IMR-90 (cell line): ENCODE results near the gene EFEMP1. TPM values are rescaled to one million over a fixed set of nuclear protein-coding genes. Genes with fewer than 3 reads are reported as not detected.

Experiments
- ATAC-seq: fragments of 200-7000 bp; cut with Tn5 transposase; 2 replicates; pipeline ENCODE4 v1.9.1; 2020; ENCODE audit warnings: low read depth, mild to moderate bottlenecking, moderate library complexity
- BruUV-seq: library from RNA; stranded (reverse); fragments of 400-500 nt; replicated peaks from 2 replicates; lab custom pipeline; 2021; lab: Mats Ljungman, UMichigan
- CTCF ChIA-PET: fragments of 300-600 bp; formaldehyde crosslinking; extraction: SDS; loops from one replicate; lab custom pipeline; 2021; ENCODE audit warnings: antibody characterized with exemption; lab: Yijun Ruan, JAX
- POLR2A ChIA-PET: fragments of 300-600 bp; sonication (Branson Sonifier 250); formaldehyde crosslinking; loops from one replicate; lab custom pipeline; 2022; ENCODE audit warnings: antibody characterized with exemption; ENCODE audit not compliant: unreplicated experiment; lab: Charles Lee
- DNase-seq: peaks from one replicate; pipeline ENCODE4 v3.0.0; 2013
- H2AFZ ChIP-seq: replicated peaks from 2 replicates; pipeline ENCODE3; 2013; ENCODE audit warnings: low read length, mild to moderate bottlenecking; ENCODE audit not compliant: poor library complexity
- H2AK5ac ChIP-seq: 2 replicates; pipeline ENCODE4 v1.6.1; 2013; ENCODE audit warnings: low read depth, low read length, inconsistent platforms
- H2AK9ac ChIP-seq: replicated peaks from 2 replicates; pipeline ENCODE3; 2013; ENCODE audit warnings: mild to moderate bottlenecking, low read depth, low read length, moderate library complexity; ENCODE audit not compliant: poor library complexity
- H2BK120ac ChIP-seq: 2 replicates; pipeline ENCODE4 v1.6.1; 2013; ENCODE audit warnings: low read depth, low read length, inconsistent platforms
- H2BK15ac ChIP-seq: 3 replicates; pipeline ENCODE4 v1.6.1; 2013; ENCODE audit warnings: low read depth, low read length, inconsistent platforms
- H2BK20ac ChIP-seq: 2 replicates; pipeline ENCODE4 v1.6.1; 2013; ENCODE audit warnings: low read depth, mild to moderate bottlenecking, inconsistent platforms, low read length, moderate library complexity
- H2BK5ac ChIP-seq: 2 replicates; pipeline ENCODE4 v1.6.1; 2013; ENCODE audit warnings: mild to moderate bottlenecking, low read depth, low read length, inconsistent platforms; ENCODE audit not compliant: poor library complexity, severe bottlenecking
- H3K14ac ChIP-seq: replicated peaks from 2 replicates; pipeline ENCODE4 v1.6.1; 2013; ENCODE audit warnings: low read depth, low read length, inconsistent platforms
- H3K18ac ChIP-seq: 2 replicates; pipeline ENCODE4 v1.6.1; 2013; ENCODE audit warnings: low read depth, low read length, control low read depth
- H3K23ac ChIP-seq: 2 replicates; pipeline ENCODE4 v1.6.1; 2013; ENCODE audit warnings: low read depth, low read length, inconsistent platforms
- H3K27ac ChIP-seq: 2 replicates; pipeline ENCODE4 v1.5.1; 2013; ENCODE audit warnings: mild to moderate bottlenecking, control low read depth, low read length; ENCODE audit not compliant: insufficient read depth
- H3K27me3 ChIP-seq: 2 replicates; pipeline ENCODE4 v1.6.1; 2013; ENCODE audit warnings: low read length; ENCODE audit not compliant: control insufficient read depth, insufficient read depth
- H3K36me3 ChIP-seq: 2 replicates; pipeline ENCODE4 v1.6.1; 2013; ENCODE audit warnings: low read length, mixed read lengths; ENCODE audit not compliant: control insufficient read depth, insufficient read depth
- H3K4ac ChIP-seq: 2 replicates; pipeline ENCODE4 v1.6.1; 2013; ENCODE audit warnings: low read depth, low read length, inconsistent platforms
- H3K4me1 ChIP-seq: 2 replicates; pipeline ENCODE4 v1.6.1; 2013; ENCODE audit warnings: low read length, mixed read lengths; ENCODE audit not compliant: control insufficient read depth, insufficient read depth
- H3K4me2 ChIP-seq: 2 replicates; pipeline ENCODE4 v1.6.1; 2013; ENCODE audit warnings: low read depth, mild to moderate bottlenecking, control low read depth, low read length, moderate library complexity
- H3K4me3 ChIP-seq: 2 replicates; pipeline ENCODE4 v1.5.1; 2013; ENCODE audit warnings: low read depth, mild to moderate bottlenecking, control low read depth, low read length, moderate library complexity; ENCODE audit not compliant: insufficient read depth
- H3K56ac ChIP-seq: 2 replicates; pipeline ENCODE4 v1.6.1; 2013; ENCODE audit warnings: low read length, inconsistent platforms; ENCODE audit not compliant: insufficient read depth; ENCODE audit errors: extremely low read depth
- H3K79me1 ChIP-seq, 2 experiments: 2 replicates each; pipeline ENCODE4 v1.6.1; 2013; ENCODE audit warnings: low read length in 2 of 2, inconsistent platforms in 1 of 2, low read depth in 1 of 2
- H3K9ac ChIP-seq: 2 replicates; pipeline ENCODE4 v1.6.1; 2013; ENCODE audit warnings: low read depth, low read length, control low read depth
- H3K9me1 ChIP-seq: 2 replicates; pipeline ENCODE4 v1.6.1; 2013; ENCODE audit warnings: low read length, inconsistent platforms; ENCODE audit not compliant: insufficient read depth
- H3K9me3 ChIP-seq: 2 replicates; pipeline ENCODE4 v1.6.1; 2013; ENCODE audit warnings: low read length; ENCODE audit not compliant: control insufficient read depth, insufficient read depth
- H4K20me1 ChIP-seq: 2 replicates; pipeline ENCODE4 v1.6.1; 2013; ENCODE audit warnings: low read length, inconsistent platforms; ENCODE audit not compliant: insufficient read depth
- H4K5ac ChIP-seq: 2 replicates; pipeline ENCODE4 v1.6.1; 2013; ENCODE audit warnings: mild to moderate bottlenecking, low read depth, low read length, control low read depth
- H4K8ac ChIP-seq, 2 experiments: 2 replicates each; pipeline ENCODE4 v1.6.1; 2013; ENCODE audit warnings: low read depth in 2 of 2, low read length in 2 of 2, control low read depth in 1 of 2, inconsistent platforms in 1 of 2
- H4K91ac ChIP-seq: 2 replicates; pipeline ENCODE4 v1.6.1; 2013; ENCODE audit warnings: low read depth, low read length, inconsistent platforms; ENCODE audit not compliant: insufficient read depth
- CEBPB ChIP-seq: IDR thresholded peaks from 2 replicates; pipeline ENCODE4 v1.6.1; 2012; ENCODE audit warnings: low read depth, low read length, improper control_type of control experiment
- CHD1 ChIP-seq: IDR thresholded peaks from 2 replicates; pipeline ENCODE4 v1.6.1; 2012; ENCODE audit warnings: low read depth, low read length, improper control_type of control experiment
- CTCF ChIP-seq: conservative IDR thresholded peaks from 2 replicates; pipeline ENCODE4 v1.5.1; 2012; ENCODE audit warnings: mild to moderate bottlenecking, low read depth, low read length, improper control_type of control experiment
- ELK1 ChIP-seq: fragments of 150-350 bp; IDR thresholded peaks from 2 replicates; pipeline ENCODE4 v1.6.1; 2016; ENCODE audit warnings: low read depth, mild to moderate bottlenecking, low read length, moderate library complexity, borderline replicate concordance
- FOS ChIP-seq: fragments of 150-350 bp; IDR thresholded peaks from 2 replicates; pipeline ENCODE4 v1.6.1; 2016; ENCODE audit warnings: low read depth, low read length
- MAFK ChIP-seq: IDR thresholded peaks from 2 replicates; pipeline ENCODE4 v1.6.1; 2012; ENCODE audit warnings: low read depth, low read length, improper control_type of control experiment
- MAZ ChIP-seq: IDR thresholded peaks from 2 replicates; pipeline ENCODE4 v1.6.1; 2012; ENCODE audit warnings: low read depth, mild to moderate bottlenecking, low read length, improper control_type of control experiment, moderate library complexity, borderline replicate concordance
- MXI1 ChIP-seq: IDR thresholded peaks from 2 replicates; pipeline ENCODE4 v1.6.1; 2012; ENCODE audit warnings: low read depth, mild to moderate bottlenecking, low read length, moderate library complexity, borderline replicate concordance
- NFE2L2 ChIP-seq: fragments of 150-350 bp; IDR thresholded peaks from 2 replicates; pipeline ENCODE4 v1.6.1; 2016; ENCODE audit warnings: low read depth, mild to moderate bottlenecking, low read length
- POLR2A ChIP-seq: IDR thresholded peaks from 2 replicates; pipeline ENCODE4 v1.6.1; 2012; ENCODE audit warnings: mild to moderate bottlenecking, low read depth, low read length
- RAD21 ChIP-seq: IDR thresholded peaks from 2 replicates; pipeline ENCODE4 v1.6.1; 2012; ENCODE audit warnings: low read length, improper control_type of control experiment
- RCOR1 ChIP-seq: IDR thresholded peaks from 2 replicates; pipeline ENCODE4 v1.6.1; 2012; ENCODE audit warnings: mild to moderate bottlenecking, low read length, improper control_type of control experiment; ENCODE audit not compliant: insufficient replicate concordance
- RFX5 ChIP-seq: IDR thresholded peaks from 2 replicates; pipeline ENCODE4 v1.8.0; 2012; ENCODE audit warnings: low read depth, mild to moderate bottlenecking, low read length, moderate library complexity
- SMC3 ChIP-seq: fragments of 150-350 bp; IDR thresholded peaks from 2 replicates; pipeline ENCODE4 v1.6.1; 2016; ENCODE audit warnings: low read depth, mild to moderate bottlenecking, antibody characterized with exemption, low read length, moderate library complexity
- USF2 ChIP-seq: fragments of 150-350 bp; IDR thresholded peaks from 2 replicates; pipeline ENCODE4 v1.6.1; 2017; ENCODE audit warnings: mild to moderate bottlenecking, antibody characterized with exemption, low read length, low read depth
- WGBS, 2 experiments: methylation state at CpG; one replicate each; pipeline versions ENCODE4 v1.1.5 to v1.1.7; 2013; ENCODE audit warnings: missing lambda C conversion rate in 2 of 2; ENCODE audit not compliant: insufficient read length in 1 of 2; ENCODE audit errors: extremely low coverage in 2 of 2; 5-methylcytosine and 5-hydroxymethylcytosine counted together
- dilution Hi-C: fragments of 300-500 bp; cut with HindIII; formaldehyde crosslinking; loops from one replicate; pipeline ENCODE4 v1.14.3; 2018; ENCODE audit warnings: low sequenced_read_pairs; ENCODE audit not compliant: unreplicated experiment
- in situ Hi-C: fragments of 300-500 bp; cut with MboI; formaldehyde crosslinking; loops from 3 replicates; pipeline ENCODE4 v1.14.3; 2019; ENCODE audit warnings: low sequenced_read_pairs, inconsistent platforms, mixed read lengths
- intact Hi-C: fragments of 100-400 bp; cut with micrococcal nuclease; formaldehyde crosslinking; loops from 2 replicates; pipeline ENCODE4 v1.10.0; 2022
- polyA plus RNA-seq, 3 experiments: library from polyadenylated mRNA; depleted of rRNA; stranded (reverse); fragments of >200 nt; gene quantifications; 2 replicates each; pipeline ENCODE4 v1.2.3, GENCODE V29; 2012; ENCODE audit warnings: low replicate concordance in 1 of 3
- total RNA-seq: library from RNA; depleted of rRNA; stranded (reverse); fragments of >200 nt; gene quantifications from 2 replicates; pipeline ENCODE4 v1.2.3, GENCODE V29; 2012

EFEMP1 gene
- total and polyA plus RNA-seq, 2 of the 4 experiments (the other 2 are of a cell fraction): 214 to 219 TPM

GRCh38 chr2:55864351-55865084 is 59.1 kb downstream of the EFEMP1 start:
- Histone ChIP-seq H3K27ac (peak overlapping the region; percentile 78), H3K23ac (no peak overlapping the region), H3K4me3 (no peak overlapping the region), H3K36me3 (peaks cover 7% of the 10 kb centered on the region), H3K79me1 (peaks cover 0 to 8% of the 10 kb centered on the region in 2 experiments; a peak in 1 of 4 replicates), H2BK120ac (peak overlapping the region; percentile 66), H3K4ac (peak overlapping the region; percentile 36), H2BK15ac (peak overlapping the region; percentile 71; the same call in 1 of the 3 replicates), H4K91ac (peak overlapping the region; percentile 76), H3K56ac (no peak overlapping the region), H3K14ac (no peak overlapping the region; the same call in 1 of the 2 replicates), H2AK9ac (no peak overlapping the region), H2AK5ac (peak overlapping the region; percentile 84), H3K27me3 (no peaks in the 10 kb centered on the region), H3K4me2 (no peak overlapping the region), H2AFZ (no peak overlapping the region), H3K9me1 (peaks cover 13% of the 10 kb centered on the region), H4K8ac (peak overlapping the region; percentile 43 to 44; a peak in 2 of 4 replicates), H3K9ac (no peak overlapping the region), H3K18ac (peak overlapping the region; percentile 51), H4K20me1 (no peaks in the 10 kb centered on the region), H2BK20ac (peak overlapping the region; percentile 53; the same call in 1 of the 2 replicates), H3K4me1 (peaks cover 16% of the 10 kb centered on the region), H4K5ac (peak overlapping the region; percentile 87), H3K9me3 (no peaks in the 10 kb centered on the region), H2BK5ac (peak overlapping the region; percentile 97)
- ChIA-PET POLR2A (no interaction called here), CTCF (no interaction called here)
- DNase-seq: no peak
- in situ Hi-C loops (no loop called here), intact Hi-C loops (loop anchor here (10.0 kb wide), 1 partner anchor 150 kb away; no protein-coding TSS in a partner anchor), dilution Hi-C loops (no loop called here)
- ATAC-seq: no peak
- no TSS peak for BruUV-seq
- 93% methylated on average over 2 of the region's 6 CpGs; no CpG with 5 or more reads in 1 of the 2 experiments for WGBS, 2 experiments
- TF ChIP-seq NFE2L2: no peak
- no peak for TF ChIP-seq RFX5
- no peak for TF ChIP-seq CHD1
- TF ChIP-seq MAZ: no peak
- no peak for TF ChIP-seq MAFK
- no peak for TF ChIP-seq ELK1
- no peak for TF ChIP-seq FOS
- TF ChIP-seq RAD21: no peak
- TF ChIP-seq SMC3: no peak
- TF ChIP-seq CTCF: no peak
- TF ChIP-seq MXI1: no peak
- TF ChIP-seq POLR2A: no peak
- TF ChIP-seq USF2: no peak
- TF ChIP-seq CEBPB: no peak
- no peak for TF ChIP-seq RCOR1
